K562 (cell line): ENCODE data around the gene AGAP3. TPM values are rescaled to one million over a fixed set of nuclear protein-coding genes. Genes with fewer than 3 reads are reported as not detected.

ENCODE experiments used
- ARID3A ChIP-seq: IDR thresholded peaks from 2 replicates; pipeline ENCODE4 v1.6.1; 2012; ENCODE audit warnings: low read depth, low read length, improper control_type of control experiment, borderline replicate concordance
- ATF7 ChIP-seq: fragments of 450-650 bp; IDR thresholded peaks from 2 replicates; pipeline ENCODE4 v1.7.1; 2014; ENCODE audit warnings: mild to moderate bottlenecking, moderate library complexity
- BCOR ChIP-seq: fragments of 450-650 bp; IDR thresholded peaks from 2 replicates; pipeline ENCODE4 v1.6.1; 2016
- CAMTA2 ChIP-seq: fragments of 250-450 bp; sonication (Bioruptor Pico); conservative IDR thresholded peaks from 2 replicates; pipeline ENCODE4 v1.5.1; 2022
- CTCFL ChIP-seq: IDR thresholded peaks from 2 replicates; pipeline ENCODE4 v1.6.1; 2011; ENCODE audit warnings: borderline replicate concordance, low read depth, mild to moderate bottlenecking, moderate library complexity, low read length; ENCODE audit not compliant: insufficient read depth, poor library complexity, severe bottlenecking
- ETV1 ChIP-seq: fragments of 450-650 bp; conservative IDR thresholded peaks from 2 replicates; pipeline ENCODE4 v1.6.1; 2016; ENCODE audit warnings: missing genetic modification characterization, control low read depth, low read depth, missing compliant biosample characterization
- ETV5 ChIP-seq: sonication (generic); formaldehyde crosslinking; IDR thresholded peaks from 2 replicates; pipeline ENCODE4 v1.4.0; 2020; ENCODE audit warnings: low read depth, mild to moderate bottlenecking, missing genetic modification reagents
- HCFC1 ChIP-seq: IDR thresholded peaks from 2 replicates; pipeline ENCODE4 v1.6.1; 2012; ENCODE audit warnings: low read depth, low read length, improper control_type of control experiment
- HMGN3 ChIP-seq: IDR thresholded peaks from 2 replicates; pipeline ENCODE4 v1.6.1; 2011; ENCODE audit warnings: borderline replicate concordance, low read depth, mild to moderate bottlenecking, mixed read lengths, low read length; ENCODE audit not compliant: insufficient read length; ENCODE audit errors: extremely low read depth
- JUND ChIP-seq, 2 experiments: IDR thresholded peaks; 2 replicates in 1 of 2; 3 replicates in 1 of 2; pipeline ENCODE4 v1.6.1; 2011; ENCODE audit warnings: borderline replicate concordance in 2 of 2, low read depth in 2 of 2, low read length in 2 of 2, improper control_type of control experiment in 1 of 2, missing biosample characterization in 1 of 2, missing genetic modification characterization in 1 of 2, missing genetic modification reagents in 1 of 2
- KDM1A ChIP-seq, 2 experiments: fragments of 450-650 bp; IDR thresholded peaks; 2 replicates each; pipeline ENCODE4 v1.6.1; 2016; ENCODE audit warnings: mild to moderate bottlenecking in 2 of 2
- KHSRP ChIP-seq: fragments of 450-650 bp; IDR thresholded peaks from 2 replicates; pipeline ENCODE4 v1.6.1; 2017
- LEF1 ChIP-seq: fragments of 450-650 bp; IDR thresholded peaks from 2 replicates; pipeline ENCODE4 v1.6.1; 2016; ENCODE audit warnings: mild to moderate bottlenecking
- NR2C2 ChIP-seq, 2 experiments: fragments of 200-800 bp in 1 of 2; sonication (Bioruptor generic) in 1 of 2; sonication (generic) in 1 of 2; formaldehyde crosslinking in 1 of 2; IDR thresholded peaks; 2 replicates each; pipeline versions ENCODE4 v1.6.1 to v1.8.0; 2016 to 2022; ENCODE audit warnings: mild to moderate bottlenecking in 1 of 2, missing compliant biosample characterization in 1 of 2, missing genetic modification characterization in 1 of 2, missing genetic modification reagents in 1 of 2
- PKNOX1 ChIP-seq: fragments of 450-650 bp; IDR thresholded peaks from 2 replicates; pipeline ENCODE4 v1.6.1; 2016
- POLR2H ChIP-seq: IDR thresholded peaks from 2 replicates; pipeline ENCODE4 v1.6.1; 2016; ENCODE audit warnings: missing genetic modification characterization, low read depth, mild to moderate bottlenecking, control low read depth, missing compliant biosample characterization, moderate library complexity
- SMAD4 ChIP-seq: fragments of 250-450 bp; sonication (Bioruptor Pico); conservative IDR thresholded peaks from 2 replicates; pipeline ENCODE4 v1.8.0; 2021; ENCODE audit warnings: inconsistent platforms, mild to moderate bottlenecking, moderate library complexity
- STAG1 ChIP-seq: sonication (generic); formaldehyde crosslinking; IDR thresholded peaks from 2 replicates; pipeline ENCODE4 v1.5.0; 2020; ENCODE audit warnings: missing genetic modification reagents, borderline replicate concordance
- TRIM28 ChIP-seq: fragments of 450-650 bp; IDR thresholded peaks from 2 replicates; pipeline ENCODE4 v1.6.1; 2017
- XRCC5 ChIP-seq: fragments of 200-400 bp; formaldehyde crosslinking; IDR thresholded peaks from 2 replicates; pipeline ENCODE4 v1.6.1; 2017; ENCODE audit warnings: low read depth, mild to moderate bottlenecking, low read length
- ZBTB33 ChIP-seq: sonication (generic); formaldehyde crosslinking; IDR thresholded peaks from 2 replicates; pipeline ENCODE4 v1.8.1; 2023; ENCODE audit warnings: mild to moderate bottlenecking, missing genetic modification reagents
- ZEB2 ChIP-seq: fragments of 450-650 bp; IDR thresholded peaks from 2 replicates; pipeline ENCODE4 v1.6.1; 2016
- ZNF699 ChIP-seq: fragments of 250-450 bp; sonication (Bioruptor Pico); IDR thresholded peaks from 2 replicates; pipeline ENCODE4 v1.8.0; 2021; ENCODE audit warnings: mild to moderate bottlenecking, moderate library complexity; ENCODE audit not compliant: insufficient replicate concordance
- polyA plus RNA-seq, 8 experiments: library from polyadenylated mRNA; depleted of rRNA in 4 of 8; stranded (reverse) in 5 of 8; unstranded in 3 of 8; fragments of >200 nt; fragmentation: Nextera tagmentation in 2 of 8; fragmentation: Illumina TruSeq in 1 of 8; extraction: Ambion mirVana in 2 of 8; extraction: Trizol in 1 of 8; gene quantifications; 2 replicates each; pipeline versions ENCODE4 v1.2.1 to v1.2.3, GENCODE V29; 2011 to 2014; ENCODE audit warnings: inconsistent platforms in 1 of 8, missing spikeins in 1 of 8
- total RNA-seq, 7 experiments: library from RNA; depleted of rRNA in 6 of 7; stranded (reverse); fragments of >200 nt in 6 of 7; fragmentation: Illumina TruSeq in 2 of 7; extraction: Trizol in 2 of 7; gene quantifications; 2 replicates each; pipeline versions ENCODE4 v1.2.1 to v1.2.3, GENCODE V29; 2011 to 2021; ENCODE audit warnings: low replicate concordance in 1 of 7

Gene AGAP3
- total and polyA plus RNA-seq, 9 of the 15 experiments (the other 6 are each of a cell fraction or from before 2014, with no cell fraction given): 3.4 to 208 (median 62.2) TPM

- peak; percentile 66; the same call in 1 of the 2 replicates for TF ChIP-seq XRCC5
- no peak for TF ChIP-seq CAMTA2 (CRISPR knock-in tag)
- peak; percentile 67 for TF ChIP-seq ETV1
- no peak for TF ChIP-seq STAG1 (CRISPR knock-in tag)
- TF ChIP-seq HCFC1: peak; percentile 42; the same call in 1 of the 2 replicates
- TF ChIP-seq ZBTB33 (CRISPR knock-in tag): 0 out of 2 replicates have a peak, but pooled peaks have one; percentile 14
- peak; percentile 89 for TF ChIP-seq NR2C2 (CRISPR knock-in tag; IDR thresholded peaks at IDR 0.05)
- TF ChIP-seq NR2C2 (tag; IDR thresholded peaks at IDR 0.05): peak; percentile 94
- no peak for TF ChIP-seq POLR2H (tag)
- TF ChIP-seq ARID3A: no peak
- TF ChIP-seq SMAD4 (CRISPR knock-in tag): peak; percentile 50; the same call in 1 of the 2 replicates
- no peak for TF ChIP-seq BCOR
- no peak for TF ChIP-seq KHSRP
- 0 out of 2 replicates have a peak, but pooled peaks have one; percentile 13 for TF ChIP-seq JUND (IDR thresholded peaks at IDR 0.05; ENCODE audit: borderline replicate concordance, low read depth, low read length)
- TF ChIP-seq JUND (tag; IDR thresholded peaks at IDR 0.05; ENCODE audit: borderline replicate concordance, low read depth, low read length): no peak
- TF ChIP-seq ZEB2: no peak
- TF ChIP-seq KDM1A (IDR thresholded peaks at IDR 0.05): peak; percentile 55 to 73; a peak in 3 of 4 replicates
- peak; percentile 84 for TF ChIP-seq ETV5
- TF ChIP-seq TRIM28: no peak
- TF ChIP-seq CTCFL: no peak
- TF ChIP-seq ATF7: peak; percentile 11; the same call in 1 of the 2 replicates
- TF ChIP-seq HMGN3: no peak
- no peak for TF ChIP-seq LEF1
- TF ChIP-seq ZNF699: no peak
- no peak for TF ChIP-seq PKNOX1
These were observed 5.2 kb downstream of the AGAP3 start (continued) for GRCh38 chr7:151091431-151091830.
